H1 (cell line): ENCODE measurements around the gene CDC42EP5.
"Not testable (repeated sequence)": the region's sequence is repeated elsewhere in the genome, so short reads cannot be mapped to it uniquely, and the experiment has no call there.

ENCODE experiments used
- CEBPB ChIP-seq: IDR thresholded peaks from 2 replicates; pipeline ENCODE4 v1.6.1; 2012; ENCODE audit warnings: low read depth, low read length
- EP300 ChIP-seq, 2 experiments: IDR thresholded peaks; 1 replicate in 1 of 2; 2 replicates in 1 of 2; pipeline ENCODE4 v1.6.1; 2011 to 2012; ENCODE audit warnings: low read depth in 2 of 2, low read length in 2 of 2, mild to moderate bottlenecking in 2 of 2, borderline replicate concordance in 1 of 2, inconsistent platforms in 1 of 2, moderate library complexity in 1 of 2
- MAFK ChIP-seq: IDR thresholded peaks from 2 replicates; pipeline ENCODE4 v1.6.1; 2012; ENCODE audit warnings: low read depth, mild to moderate bottlenecking, improper control_type of control experiment, low read length
- POLR2A ChIP-seq, 2 experiments: IDR thresholded peaks; 1 replicate in 1 of 2; 2 replicates in 1 of 2; pipeline ENCODE4 v1.6.1; 2011; ENCODE audit warnings: low read depth in 2 of 2, low read length in 2 of 2, mild to moderate bottlenecking in 2 of 2; ENCODE audit errors: control extremely low read depth in 1 of 2
- SIX5 ChIP-seq: IDR thresholded peaks from 2 replicates; pipeline ENCODE4 v1.6.1; 2011; ENCODE audit warnings: mild to moderate bottlenecking, low read depth, low read length
- SP2 ChIP-seq: IDR thresholded peaks from 2 replicates; pipeline ENCODE4 v1.6.1; 2012; ENCODE audit warnings: mild to moderate bottlenecking, low read length, inconsistent platforms
- TAF1 ChIP-seq: IDR thresholded peaks from 2 replicates; pipeline ENCODE4 v1.6.1; 2011; ENCODE audit warnings: mild to moderate bottlenecking, low read depth, low read length
- TF ChIP-seq, protein P1 (sequence below): IDR thresholded peaks from 2 replicates; pipeline ENCODE4 v1.6.1; 2011; ENCODE audit warnings: low read length, improper control_type of control experiment
- TF ChIP-seq, protein P2 (sequence below), 3 experiments: IDR thresholded peaks; 1 replicate in 2 of 3; 2 replicates in 1 of 3; pipeline versions ENCODE4 v1.5.1 to v1.6.1; 2011; ENCODE audit warnings: low read length in 3 of 3, mild to moderate bottlenecking in 3 of 3, inconsistent platforms in 2 of 3, low read depth in 1 of 3, moderate library complexity in 1 of 3; ENCODE audit not compliant: insufficient read depth in 1 of 3; ENCODE audit errors: control extremely low read depth in 1 of 3

DNA sequence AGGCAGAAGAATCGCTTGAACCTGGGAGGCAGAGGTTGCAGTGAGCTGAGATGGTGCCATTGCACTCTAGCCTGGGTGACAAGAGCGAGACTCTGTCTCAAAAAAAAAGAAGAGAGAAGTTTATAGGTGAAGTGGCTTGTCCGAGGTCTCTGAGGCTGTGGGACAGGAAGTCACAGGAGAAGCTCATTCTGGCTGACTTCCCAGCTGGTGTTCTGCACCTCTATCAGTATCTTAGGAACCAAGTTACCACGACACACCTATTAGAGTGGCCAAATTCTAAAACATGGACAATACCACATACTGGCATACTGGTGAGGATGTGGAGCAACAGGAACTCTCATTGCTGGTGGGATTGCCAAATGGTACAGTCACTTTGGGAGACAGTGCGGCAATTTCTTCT, 22.2 kb upstream of the CDC42EP5 start:
- TF ChIP-seq, protein P1, sequence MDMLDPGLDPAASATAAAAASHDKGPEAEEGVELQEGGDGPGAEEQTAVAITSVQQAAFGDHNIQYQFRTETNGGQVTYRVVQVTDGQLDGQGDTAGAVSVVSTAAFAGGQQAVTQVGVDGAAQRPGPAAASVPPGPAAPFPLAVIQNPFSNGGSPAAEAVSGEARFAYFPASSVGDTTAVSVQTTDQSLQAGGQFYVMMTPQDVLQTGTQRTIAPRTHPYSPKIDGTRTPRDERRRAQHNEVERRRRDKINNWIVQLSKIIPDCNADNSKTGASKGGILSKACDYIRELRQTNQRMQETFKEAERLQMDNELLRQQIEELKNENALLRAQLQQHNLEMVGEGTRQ: not testable (repeated sequence)
- TF ChIP-seq MAFK; POLR2A (IDR thresholded peaks at IDR 0.05; ENCODE audit: control extremely low read depth in 1 of 2, low read depth in 2 of 2, low read length in 2 of 2); SIX5; TAF1; SP2; EP300 (IDR thresholded peaks at IDR 0.05; ENCODE audit: borderline replicate concordance in 1 of 2, low read depth in 2 of 2, low read length in 2 of 2); CEBPB: not testable (repeated sequence)
- TF ChIP-seq, protein P2, sequence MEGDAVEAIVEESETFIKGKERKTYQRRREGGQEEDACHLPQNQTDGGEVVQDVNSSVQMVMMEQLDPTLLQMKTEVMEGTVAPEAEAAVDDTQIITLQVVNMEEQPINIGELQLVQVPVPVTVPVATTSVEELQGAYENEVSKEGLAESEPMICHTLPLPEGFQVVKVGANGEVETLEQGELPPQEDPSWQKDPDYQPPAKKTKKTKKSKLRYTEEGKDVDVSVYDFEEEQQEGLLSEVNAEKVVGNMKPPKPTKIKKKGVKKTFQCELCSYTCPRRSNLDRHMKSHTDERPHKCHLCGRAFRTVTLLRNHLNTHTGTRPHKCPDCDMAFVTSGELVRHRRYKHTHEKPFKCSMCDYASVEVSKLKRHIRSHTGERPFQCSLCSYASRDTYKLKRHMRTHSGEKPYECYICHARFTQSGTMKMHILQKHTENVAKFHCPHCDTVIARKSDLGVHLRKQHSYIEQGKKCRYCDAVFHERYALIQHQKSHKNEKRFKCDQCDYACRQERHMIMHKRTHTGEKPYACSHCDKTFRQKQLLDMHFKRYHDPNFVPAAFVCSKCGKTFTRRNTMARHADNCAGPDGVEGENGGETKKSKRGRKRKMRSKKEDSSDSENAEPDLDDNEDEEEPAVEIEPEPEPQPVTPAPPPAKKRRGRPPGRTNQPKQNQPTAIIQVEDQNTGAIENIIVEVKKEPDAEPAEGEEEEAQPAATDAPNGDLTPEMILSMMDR (IDR thresholded peaks at IDR 0.05; ENCODE audit: control extremely low read depth in 1 of 3, insufficient read depth in 1 of 3, low read depth in 1 of 3, low read length in 3 of 3): not testable (repeated sequence)
